GM12873 (cell line): ENCODE measurements around the gene GSX1.

Experiments
- TF ChIP-seq, protein P1 (sequence below): IDR thresholded peaks from 2 replicates; pipeline ENCODE4 v1.5.1; 2012; ENCODE audit warnings: low read depth, mild to moderate bottlenecking, moderate library complexity, low read length, control low read depth; ENCODE audit not compliant: insufficient read depth; ENCODE audit errors: missing control alignments

Gene GSX1

DNA sequence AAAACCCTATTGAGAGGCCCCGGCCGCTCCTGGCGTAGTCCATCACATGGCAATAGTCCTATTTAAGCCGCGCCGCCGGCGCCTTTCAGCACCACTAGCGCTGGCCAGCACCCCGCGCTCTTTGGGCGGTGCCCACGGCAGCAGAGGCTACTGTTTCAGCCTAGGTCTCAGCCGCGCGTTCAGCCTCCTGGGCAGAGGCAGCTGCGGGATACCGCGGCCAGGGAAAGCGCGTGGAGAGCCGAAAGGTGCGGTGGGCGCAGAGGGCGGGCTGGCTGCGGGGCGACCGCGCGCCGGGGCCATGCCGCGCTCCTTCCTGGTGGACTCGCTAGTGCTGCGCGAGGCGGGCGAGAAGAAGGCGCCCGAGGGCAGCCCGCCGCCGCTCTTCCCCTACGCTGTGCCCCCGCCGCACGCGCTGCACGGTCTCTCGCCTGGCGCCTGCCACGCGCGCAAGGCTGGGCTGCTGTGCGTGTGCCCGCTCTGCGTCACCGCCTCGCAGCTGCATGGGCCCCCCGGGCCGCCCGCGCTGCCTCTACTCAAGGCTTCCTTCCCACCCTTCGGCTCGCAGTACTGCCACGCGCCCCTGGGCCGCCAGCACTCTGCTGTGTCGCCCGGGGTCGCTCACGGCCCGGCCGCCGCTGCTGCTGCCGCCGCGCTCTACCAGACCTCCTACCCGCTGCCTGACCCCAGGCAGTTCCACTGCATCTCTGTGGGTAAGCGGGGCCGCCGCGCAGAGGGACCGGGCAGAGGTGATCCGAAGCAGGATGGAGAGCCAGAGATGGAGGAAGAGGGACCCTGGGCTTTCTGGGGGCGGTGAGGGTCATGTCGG lies at the start of gene GSX1:
TSS of gene GSX1 (plus strand) at position 91 of the 826 bp plus-strand sequence. CDS start at position 299, 208 bp downstream.
- TF ChIP-seq, protein P1, sequence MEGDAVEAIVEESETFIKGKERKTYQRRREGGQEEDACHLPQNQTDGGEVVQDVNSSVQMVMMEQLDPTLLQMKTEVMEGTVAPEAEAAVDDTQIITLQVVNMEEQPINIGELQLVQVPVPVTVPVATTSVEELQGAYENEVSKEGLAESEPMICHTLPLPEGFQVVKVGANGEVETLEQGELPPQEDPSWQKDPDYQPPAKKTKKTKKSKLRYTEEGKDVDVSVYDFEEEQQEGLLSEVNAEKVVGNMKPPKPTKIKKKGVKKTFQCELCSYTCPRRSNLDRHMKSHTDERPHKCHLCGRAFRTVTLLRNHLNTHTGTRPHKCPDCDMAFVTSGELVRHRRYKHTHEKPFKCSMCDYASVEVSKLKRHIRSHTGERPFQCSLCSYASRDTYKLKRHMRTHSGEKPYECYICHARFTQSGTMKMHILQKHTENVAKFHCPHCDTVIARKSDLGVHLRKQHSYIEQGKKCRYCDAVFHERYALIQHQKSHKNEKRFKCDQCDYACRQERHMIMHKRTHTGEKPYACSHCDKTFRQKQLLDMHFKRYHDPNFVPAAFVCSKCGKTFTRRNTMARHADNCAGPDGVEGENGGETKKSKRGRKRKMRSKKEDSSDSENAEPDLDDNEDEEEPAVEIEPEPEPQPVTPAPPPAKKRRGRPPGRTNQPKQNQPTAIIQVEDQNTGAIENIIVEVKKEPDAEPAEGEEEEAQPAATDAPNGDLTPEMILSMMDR = no peak

DNA sequence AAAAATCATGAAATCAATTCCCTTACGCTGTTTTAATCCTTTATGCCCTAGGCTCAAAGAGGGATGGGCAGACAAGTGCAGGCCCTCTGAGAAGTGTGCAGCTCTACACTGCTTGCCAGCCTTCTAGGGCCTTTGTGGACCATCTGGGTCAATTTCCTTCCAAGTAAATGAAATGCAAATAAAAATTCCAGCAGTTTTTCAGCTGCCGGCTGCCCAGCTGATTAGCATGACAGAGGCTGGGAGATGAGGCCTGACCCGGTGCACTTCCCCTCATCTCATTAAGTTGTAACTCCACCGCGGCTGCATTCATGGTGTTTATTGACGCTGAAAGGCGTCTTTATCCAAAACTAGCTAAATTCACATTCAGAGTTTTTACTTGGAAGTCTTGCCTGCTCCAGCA lies 47.5 kb upstream of the GSX1 start:
- TF ChIP-seq, protein P1 = no peak

DNA sequence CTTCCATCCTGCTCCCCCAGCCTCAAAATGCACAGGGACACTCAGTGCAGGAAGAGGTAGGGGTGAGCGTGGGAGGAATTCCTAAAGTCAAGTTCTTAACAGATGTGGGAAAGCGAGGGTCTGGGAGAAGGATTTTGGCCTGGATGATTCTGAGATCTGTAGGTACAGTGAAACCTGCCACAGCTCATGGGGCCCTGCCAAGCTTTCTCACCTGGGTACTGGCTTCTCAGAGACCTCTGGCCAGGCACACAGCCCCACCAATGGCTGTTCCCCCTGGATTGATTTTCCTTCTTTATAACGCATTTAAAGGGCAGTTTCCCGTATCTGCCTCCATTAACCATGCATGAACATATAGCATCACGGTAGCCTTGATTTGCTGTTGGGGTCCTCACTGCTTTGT lies 47.0 kb upstream of the GSX1 start:
- TF ChIP-seq, protein P1 = no peak

DNA sequence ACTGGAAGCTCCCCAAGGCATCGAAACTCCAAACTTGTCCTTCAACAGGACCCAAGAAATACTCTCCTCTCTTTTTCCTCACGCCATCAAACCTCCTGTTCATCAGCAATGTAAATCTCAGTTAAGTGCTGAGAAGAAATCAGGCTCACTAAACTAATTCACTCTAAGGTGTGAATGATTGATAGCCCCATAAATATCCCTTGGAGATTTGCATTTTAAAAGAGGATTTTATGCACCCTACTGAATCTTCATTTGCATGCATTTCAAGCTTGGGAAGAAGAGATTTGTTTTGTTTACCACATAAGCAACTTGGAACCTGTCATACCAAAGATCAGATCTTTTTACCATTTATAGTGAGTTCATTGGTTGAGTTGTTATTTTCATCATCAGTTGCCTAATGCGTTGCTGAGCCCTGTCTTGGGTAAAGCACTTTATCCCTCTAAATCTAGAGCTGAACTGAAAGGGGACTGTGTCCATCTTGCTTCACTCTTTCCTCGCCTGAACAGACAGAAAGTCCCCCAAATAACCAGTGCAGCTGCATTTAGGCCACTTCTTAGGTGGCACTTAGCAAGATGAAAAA lies 40.2 kb upstream of the GSX1 start:
- TF ChIP-seq, protein P1 = no peak

DNA sequence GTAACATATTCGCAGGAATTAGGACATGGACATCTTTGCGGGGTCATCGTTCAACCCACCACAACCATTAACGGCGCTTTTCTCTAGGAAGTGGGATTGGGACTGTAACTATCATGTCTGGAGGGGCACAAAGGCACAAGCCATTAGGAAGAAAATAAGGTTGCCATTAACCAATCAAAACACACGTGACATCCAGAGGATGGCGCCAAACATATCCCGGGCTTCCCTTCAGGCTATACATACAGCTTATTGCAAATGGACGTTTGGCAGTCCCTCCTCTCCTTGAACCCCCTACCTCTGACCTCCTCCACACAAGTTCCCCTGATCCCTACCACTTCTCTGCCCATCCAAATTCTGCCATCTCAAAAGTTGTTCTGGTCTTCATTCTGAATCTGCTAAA lies 26.6 kb upstream of the GSX1 start:
- TF ChIP-seq, protein P1 = no peak

DNA sequence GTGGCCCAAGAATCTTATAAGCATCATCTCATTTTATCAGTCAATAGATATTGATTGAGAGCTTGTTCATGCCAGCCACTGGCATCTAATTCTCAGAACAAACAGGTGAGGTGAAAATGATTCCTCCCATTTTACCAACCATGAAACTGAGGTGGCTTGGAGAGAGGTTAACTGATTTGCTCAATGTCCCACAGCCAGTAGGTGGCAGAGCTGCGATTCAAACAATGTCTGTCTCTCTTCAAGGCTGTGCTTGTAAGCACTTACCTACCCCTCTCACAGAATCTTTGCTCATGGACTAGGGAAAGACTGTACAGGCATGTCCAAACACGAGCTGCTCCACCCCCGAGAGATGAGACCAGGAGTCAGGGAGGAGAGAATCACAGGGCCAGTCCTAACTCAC lies 21.5 kb upstream of the GSX1 start:
- TF ChIP-seq, protein P1 = peak; percentile 77

DNA sequence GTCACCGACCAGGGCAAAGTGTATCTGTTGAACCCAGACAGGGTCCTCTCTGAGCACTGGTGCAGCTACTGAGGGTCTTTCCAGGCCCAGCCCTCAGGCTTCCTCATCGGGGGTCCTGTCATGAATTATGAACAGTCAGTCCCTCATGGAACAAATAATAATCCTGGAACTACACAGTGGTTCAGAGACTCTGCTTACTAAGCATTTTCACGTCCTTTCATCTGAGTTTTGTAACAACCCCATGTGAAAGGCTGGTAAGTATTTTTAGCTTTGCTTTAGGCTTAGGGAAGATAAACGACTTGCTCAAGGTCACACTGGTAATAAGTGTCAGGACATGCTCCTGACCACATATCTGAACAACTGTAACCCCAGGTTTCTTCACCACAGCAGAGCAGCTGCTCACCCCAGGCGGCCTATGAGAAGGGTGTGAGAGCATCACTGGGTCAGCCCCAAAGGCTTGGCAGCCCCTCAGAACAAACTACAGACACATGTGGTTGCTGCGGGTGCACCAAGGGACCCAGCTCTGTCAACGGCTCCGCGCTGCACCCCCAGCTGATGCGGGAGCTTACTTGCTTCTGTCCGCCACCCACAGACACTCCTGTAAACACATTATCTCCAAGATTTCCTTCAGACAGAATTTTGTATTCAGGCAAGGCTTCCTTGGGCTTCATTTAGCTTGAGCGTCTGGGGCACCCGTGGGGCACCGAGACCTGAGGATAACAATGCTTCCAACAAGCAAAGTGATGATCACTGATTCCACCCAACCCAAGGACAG lies 19.4 kb upstream of the GSX1 start:
- TF ChIP-seq, protein P1 = no peak
